DOHH2 (cell line): ENCODE measurements around the gene PCCA.

ENCODE experiments used
- H3F3A ChIP-seq: fragments of 200-600 bp; sonication (generic), shearing (Covaris generic); 2 replicates; pipeline ENCODE4 v1.6.0; 2016; ENCODE audit warnings: antibody characterized with exemption, mild to moderate bottlenecking; ENCODE audit not compliant: control insufficient read depth, insufficient read depth
- H3K27ac ChIP-seq: fragments of 200-600 bp; sonication (generic); 2 replicates; pipeline ENCODE4 v1.5.1; 2014; ENCODE audit warnings: low read depth, mild to moderate bottlenecking, low read length, moderate library complexity
- H3K27me3 ChIP-seq: fragments of 200-600 bp; sonication (generic); 2 replicates; pipeline ENCODE4 v1.6.1; 2014; ENCODE audit warnings: mild to moderate bottlenecking, low read length, mixed read lengths; ENCODE audit not compliant: control insufficient read depth
- H3K36me3 ChIP-seq: fragments of 200-600 bp; sonication (generic); 2 replicates; pipeline ENCODE4 v1.6.1; 2014; ENCODE audit warnings: mild to moderate bottlenecking, low read length, moderate library complexity, mixed read lengths; ENCODE audit not compliant: control insufficient read depth
- H3K4me1 ChIP-seq: fragments of 200-600 bp; sonication (generic); 2 replicates; pipeline ENCODE4 v1.6.1; 2014; ENCODE audit warnings: mild to moderate bottlenecking, low read length, mixed read lengths; ENCODE audit not compliant: control insufficient read depth
- H3K4me2 ChIP-seq: fragments of 200-600 bp; sonication (generic); 2 replicates; pipeline ENCODE4 v1.6.0; 2014; ENCODE audit warnings: mild to moderate bottlenecking, low read length, moderate library complexity
- H3K4me3 ChIP-seq: fragments of 200-600 bp; sonication (generic); 2 replicates; pipeline ENCODE4 v1.5.1; 2014; ENCODE audit warnings: mild to moderate bottlenecking, low read length, mixed read lengths
- H3K79me2 ChIP-seq: fragments of 200-600 bp; sonication (generic); 2 replicates; pipeline ENCODE4 v1.6.1; 2014; ENCODE audit warnings: mild to moderate bottlenecking, low read length, mixed read lengths; ENCODE audit not compliant: control insufficient read depth
- H3K9me2 ChIP-seq: fragments of 200-600 bp; sonication (generic); replicated peaks from 2 replicates; pipeline ENCODE4 v1.6.1; 2014; ENCODE audit warnings: mild to moderate bottlenecking, low read length, mixed read lengths; ENCODE audit not compliant: control insufficient read depth
- H3K9me3 ChIP-seq: fragments of 200-600 bp; sonication (generic); 2 replicates; pipeline ENCODE4 v1.6.1; 2014; ENCODE audit warnings: antibody characterized with exemption, low read length, mixed read lengths; ENCODE audit not compliant: control insufficient read depth, insufficient read depth
- H4K20me1 ChIP-seq: fragments of 200-600 bp; sonication (generic); 2 replicates; pipeline ENCODE4 v1.6.0; 2014; ENCODE audit warnings: low read depth, mild to moderate bottlenecking, antibody characterized with exemption, low read length, moderate library complexity; ENCODE audit not compliant: control insufficient read depth, insufficient read depth
- CTCF ChIP-seq: fragments of 200-600 bp; sonication (generic); IDR thresholded peaks from one replicate; pipeline ENCODE4 v1.5.1; 2014; ENCODE audit warnings: antibody characterized with exemption, mild to moderate bottlenecking, low read depth, low read length; ENCODE audit not compliant: poor library complexity, severe bottlenecking
- EZH2phosphoT487 ChIP-seq: fragments of 200-600 bp; sonication (generic); IDR thresholded peaks from 2 replicates; pipeline ENCODE4 v1.6.1; 2017; ENCODE audit warnings: borderline replicate concordance, mild to moderate bottlenecking, antibody characterized with exemption, low read length, moderate library complexity, mixed read lengths

Gene PCCA

GRCh38 chr13:100349594-100349993 lies 260.7 kb downstream of the PCCA start:
- Histone ChIP-seq H3K4me3 (no peak overlapping the region), H3F3A (no peaks in the 10 kb centered on the region), H3K27me3 (no peaks in the 10 kb centered on the region), H3K9me2 (no peaks in the 10 kb centered on the region), H3K79me2 (no peaks in the 10 kb centered on the region), H3K4me2 (no peak overlapping the region), H3K36me3 (no peaks in the 10 kb centered on the region), H3K27ac (no peak overlapping the region), H4K20me1 (no peaks in the 10 kb centered on the region), H3K9me3 (no peaks in the 10 kb centered on the region), H3K4me1 (no peaks in the 10 kb centered on the region)
- TF ChIP-seq EZH2phosphoT487 = no peak
- no peak for TF ChIP-seq CTCF

GRCh38 chr13:100350601-100351000 lies 261.7 kb downstream of the PCCA start:
- H3K36me3 ChIP-seq = no peaks in the 10 kb centered on the region
- H3K9me2 ChIP-seq = no peaks in the 10 kb centered on the region
- H3K9me3 ChIP-seq = no peaks in the 10 kb centered on the region
- TF ChIP-seq EZH2phosphoT487 (no peak), CTCF (no peak)
- H3K27me3 ChIP-seq = no peaks in the 10 kb centered on the region
- H3K4me3 ChIP-seq = no peak overlapping the region
- H3K27ac ChIP-seq = no peak overlapping the region
- H3K79me2 ChIP-seq = no peaks in the 10 kb centered on the region
- no peaks in the 10 kb centered on the region for H4K20me1 ChIP-seq
- H3K4me2 ChIP-seq = no peak overlapping the region
- H3F3A ChIP-seq = no peaks in the 10 kb centered on the region
- no peaks in the 10 kb centered on the region for H3K4me1 ChIP-seq

GRCh38 chr13:100356426-100356825 lies 267.5 kb downstream of the PCCA start:
- TF ChIP-seq EZH2phosphoT487 = no peak
- TF ChIP-seq CTCF = no peak
- H3K9me2 ChIP-seq = no peaks in the 10 kb centered on the region
- no peaks in the 10 kb centered on the region for H3F3A ChIP-seq
- H3K27ac ChIP-seq = no peak overlapping the region
- H4K20me1 ChIP-seq = no peaks in the 10 kb centered on the region
- no peaks in the 10 kb centered on the region for H3K4me1 ChIP-seq
- H3K36me3 ChIP-seq = no peaks in the 10 kb centered on the region
- H3K79me2 ChIP-seq = no peaks in the 10 kb centered on the region
- no peaks in the 10 kb centered on the region for H3K9me3 ChIP-seq
- no peak overlapping the region for H3K4me3 ChIP-seq
- no peak overlapping the region for H3K4me2 ChIP-seq
- H3K27me3 ChIP-seq = no peaks in the 10 kb centered on the region

- TF ChIP-seq CTCF (no peak), EZH2phosphoT487 (no peak)
- Histone ChIP-seq H3K9me3 (no peaks in the 10 kb centered on the region), H3K27ac (no peak overlapping the region), H3K27me3 (no peaks in the 10 kb centered on the region), H3K4me1 (no peaks in the 10 kb centered on the region), H4K20me1 (no peaks in the 10 kb centered on the region), H3K4me2 (no peak overlapping the region), H3K79me2 (no peaks in the 10 kb centered on the region), H3K9me2 (no peaks in the 10 kb centered on the region), H3F3A (no peaks in the 10 kb centered on the region), H3K36me3 (no peaks in the 10 kb centered on the region), H3K4me3 (no peak overlapping the region)
Observed at GRCh38 chr13:100356889-100357288, 268.0 kb downstream of the PCCA start.
